ENCODE measurements around the gene VMP1.
"Not testable (repeated sequence)": the region's sequence is repeated elsewhere in the genome, so short reads cannot be mapped to it uniquely, and the experiment has no call there.

Gene VMP1

DNA sequence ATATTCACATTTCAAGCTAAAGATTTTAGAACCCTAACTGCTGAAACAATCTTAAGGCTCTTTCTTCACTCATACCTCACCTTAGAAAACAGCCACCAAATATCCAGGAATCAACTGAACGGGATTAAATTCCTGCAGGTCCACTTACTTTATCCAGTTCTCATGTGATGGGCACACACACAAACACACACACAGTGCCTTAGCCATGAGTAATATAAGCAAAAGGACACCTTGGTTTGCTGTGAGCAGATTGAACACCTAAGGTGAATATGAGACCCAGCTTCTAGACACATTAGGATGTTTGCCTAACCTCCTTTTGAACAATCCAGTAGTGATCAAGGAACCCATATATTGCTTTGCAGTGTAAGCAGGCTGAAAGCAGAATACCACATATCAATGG is 103.8 kb downstream of the VMP1 start:
- DNase-seq (ENCODE audit: low read depth in 2 of 2): no peak

DNA sequence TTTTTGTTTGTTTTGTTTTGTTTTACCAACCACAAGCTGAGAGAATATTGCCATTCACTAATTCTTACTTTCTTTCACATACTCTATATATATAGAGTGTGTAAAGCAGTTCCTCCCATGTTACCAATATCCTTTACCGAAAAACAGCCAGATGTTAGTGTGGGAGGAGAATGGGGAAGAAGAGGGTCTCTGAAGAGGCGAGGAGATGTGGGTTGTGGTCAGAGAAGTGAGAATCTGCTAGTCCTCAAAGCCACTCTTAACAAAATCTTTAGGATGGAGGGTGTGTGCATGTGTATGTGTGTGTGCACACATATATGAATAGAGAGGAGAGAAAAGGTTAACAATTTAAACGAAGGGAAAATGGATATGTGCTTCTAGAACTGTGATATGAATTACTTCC is 104.7 kb downstream of the VMP1 start:
- no peak for DNase-seq (ENCODE audit: low read depth in 2 of 2)

GRCh38 chr17:59814276-59814675 is 106.8 kb downstream of the VMP1 start:
- no peak for DNase-seq (ENCODE audit: low read depth in 2 of 2)

DNA sequence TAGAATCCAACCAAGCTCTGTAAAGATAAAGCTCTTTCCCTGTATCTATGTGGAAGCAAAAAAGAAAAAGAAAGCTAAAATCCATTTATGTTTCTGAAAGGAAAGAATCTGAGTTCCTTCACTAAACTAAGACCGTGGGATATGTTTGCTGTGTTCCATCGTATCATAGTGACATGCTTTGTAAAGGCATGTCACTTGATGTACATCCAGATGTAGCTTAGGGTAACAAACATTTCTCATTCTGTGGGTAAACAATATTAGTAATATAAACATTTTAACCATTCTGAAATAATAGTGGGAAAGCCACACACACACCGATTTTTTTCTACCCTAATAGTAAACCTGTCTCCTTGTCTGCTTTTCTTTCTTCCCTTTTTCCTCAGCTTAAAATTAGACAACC is 107.2 kb downstream of the VMP1 start:
- no peak for DNase-seq (ENCODE audit: low read depth in 2 of 2)

GRCh38 chr17:59815965-59816364 is 108.5 kb downstream of the VMP1 start:
- DNase-seq (ENCODE audit: low read depth in 2 of 2): no peak

- DNase-seq (ENCODE audit: low read depth in 2 of 2): no peak
These were observed 118.3 kb downstream of the VMP1 start for GRCh38 chr17:59825533-59826322.

DNA sequence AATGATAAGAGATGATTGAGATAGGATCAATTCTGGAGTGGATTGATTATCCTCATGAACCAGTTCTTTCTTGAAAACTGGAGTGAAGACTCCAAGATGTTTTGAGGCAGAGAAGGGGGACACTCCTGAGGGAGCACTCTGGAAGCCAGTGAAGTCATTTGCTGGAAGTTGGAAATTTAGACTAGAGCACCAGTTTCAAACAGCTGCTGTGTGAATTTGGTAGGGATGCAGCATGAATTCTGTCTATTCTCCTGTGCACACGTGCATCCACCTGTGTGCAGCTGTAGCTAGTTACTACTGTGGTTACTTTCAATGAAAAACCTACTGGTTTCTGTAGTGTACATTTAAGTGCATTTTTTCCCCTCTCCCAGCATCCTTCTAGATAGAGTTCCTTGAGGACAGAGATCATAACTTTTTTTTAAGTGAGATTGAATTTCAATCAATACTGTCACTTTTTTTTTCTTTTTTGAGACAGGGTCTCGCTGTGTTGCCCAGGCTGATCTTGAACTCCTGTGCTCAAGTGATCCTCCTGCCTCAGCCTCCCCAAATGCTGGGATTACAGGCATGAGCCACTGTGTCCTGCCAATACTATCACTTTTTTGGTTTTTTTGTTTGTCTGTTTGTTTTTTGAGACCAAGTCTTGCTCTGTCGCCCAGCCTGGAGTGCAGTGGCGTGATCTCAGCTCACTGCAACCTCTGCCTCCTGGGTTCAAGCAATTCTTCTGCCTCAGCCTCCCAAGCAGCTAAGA is 119.4 kb downstream of the VMP1 start:
- no peak for DNase-seq (ENCODE audit: low read depth in 2 of 2)

- DNase-seq (ENCODE audit: low read depth in 2 of 2): no peak
These were observed 120.4 kb downstream of the VMP1 start for GRCh38 chr17:59827721-59828477.

DNA sequence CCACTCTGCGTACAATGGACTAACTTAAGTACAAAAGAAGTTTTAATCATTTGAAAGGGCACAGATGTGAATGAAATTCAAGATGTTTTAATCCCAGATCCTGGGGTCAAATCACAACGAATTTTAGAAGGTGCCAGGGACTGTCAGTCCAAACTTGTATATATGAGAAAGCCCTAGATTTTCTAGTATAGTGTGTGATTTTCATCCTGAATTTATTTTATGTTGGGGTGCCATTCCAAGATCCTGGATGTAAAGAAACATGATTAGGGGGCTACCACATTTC is 121.0 kb downstream of the VMP1 start:
- no peak for DNase-seq (ENCODE audit: low read depth in 2 of 2)

- not testable (repeated sequence) for DNase-seq (ENCODE audit: low read depth in 2 of 2)
These were observed 121.4 kb downstream of the VMP1 start for GRCh38 chr17:59828819-59829216.

- no peak for DNase-seq (ENCODE audit: low read depth in 2 of 2)
These were observed 122.0 kb downstream of the VMP1 start for GRCh38 chr17:59829217-59830006.

DNA sequence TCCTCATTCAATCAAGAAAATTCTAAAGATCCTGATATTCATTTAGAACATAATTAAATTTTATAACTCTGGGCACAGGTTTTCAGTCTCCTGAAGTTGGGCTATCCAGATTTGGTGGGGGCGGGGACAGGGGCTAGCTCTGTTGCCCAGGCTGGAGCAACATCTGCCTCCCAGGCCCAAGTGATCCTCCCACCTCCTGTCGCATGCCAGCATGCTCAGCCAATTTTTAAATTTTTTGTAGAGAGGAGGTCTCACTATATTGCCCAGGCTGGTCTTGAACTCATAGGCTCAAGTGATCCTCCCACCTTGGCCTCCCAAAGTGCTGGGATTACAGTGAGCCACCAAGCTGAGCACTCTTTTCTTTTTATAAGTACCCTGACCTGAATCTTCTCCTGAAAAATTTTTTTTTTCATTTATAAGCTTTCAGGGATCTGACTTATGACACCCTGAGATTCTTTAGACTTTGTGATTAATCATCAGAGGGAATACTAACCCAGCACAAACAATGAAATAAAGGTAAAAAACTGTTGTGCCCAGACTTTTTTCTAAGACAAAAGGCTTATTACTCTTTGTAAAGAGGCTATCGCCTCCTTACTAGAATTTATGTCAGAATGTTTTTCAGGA is 122.7 kb downstream of the VMP1 start:
- no peak for DNase-seq (ENCODE audit: low read depth in 2 of 2)

DNA sequence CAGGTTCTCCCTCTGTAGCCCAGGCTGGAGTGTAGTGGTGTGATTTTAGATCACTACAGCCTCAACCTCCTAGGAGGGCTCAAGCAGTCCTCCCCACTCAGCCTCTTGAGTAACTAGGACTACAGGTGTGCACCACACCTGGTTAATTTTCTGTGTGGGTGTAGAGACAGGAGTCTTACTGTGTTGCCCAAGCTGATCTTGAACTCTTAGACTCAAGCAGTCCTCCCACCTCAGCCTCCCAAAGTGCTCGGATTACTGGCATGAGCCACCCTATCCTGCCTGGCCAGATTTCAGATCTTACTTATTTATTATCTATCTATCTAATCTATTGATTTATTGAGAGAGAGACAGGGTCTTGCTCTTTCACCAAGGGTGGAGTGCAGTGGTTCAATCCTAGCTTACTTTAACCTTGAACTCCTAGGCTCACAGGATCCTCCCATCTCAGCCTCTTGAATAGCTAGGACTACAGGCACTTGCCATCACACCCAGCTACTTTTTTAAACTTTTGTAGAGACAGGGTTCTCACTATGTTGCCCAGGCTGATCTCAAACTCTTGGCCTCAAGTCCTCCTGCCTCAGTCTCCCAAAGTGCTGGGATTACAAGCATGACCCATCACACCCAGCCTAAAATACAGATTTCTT is 123.5 kb downstream of the VMP1 start:
- no peak for DNase-seq (ENCODE audit: low read depth in 2 of 2)

GRCh38 chr17:59832883-59833379 is 125.5 kb downstream of the VMP1 start:
- DNase-seq (ENCODE audit: low read depth in 2 of 2): no peak

GRCh38 chr17:59837308-59838051 is 130.0 kb downstream of the VMP1 start:
- no peak for DNase-seq (ENCODE audit: low read depth in 2 of 2)

GRCh38 chr17:59838052-59838916 is 130.8 kb downstream of the VMP1 start:
- no peak for DNase-seq (ENCODE audit: low read depth in 2 of 2)

- DNase-seq (ENCODE audit: low read depth in 2 of 2): no peak
These were observed 132.3 kb downstream of the VMP1 start for GRCh38 chr17:59839651-59840328.

GRCh38 chr17:59840329-59841090 is 133.1 kb downstream of the VMP1 start:
- DNase-seq (ENCODE audit: low read depth in 2 of 2): no peak
